HepG2 (cell line): ENCODE measurements around the gene MARS2. TPM values are rescaled to one million over a fixed set of nuclear protein-coding genes. Genes with fewer than 3 reads are reported as not detected.

Experiments
- CAMTA2 ChIP-seq: sonication (generic); formaldehyde crosslinking; IDR thresholded peaks from 2 replicates; pipeline ENCODE4 v1.4.0; 2020; ENCODE audit warnings: mild to moderate bottlenecking, missing genetic modification reagents, borderline replicate concordance
- CEBPG ChIP-seq: IDR thresholded peaks from 2 replicates; pipeline ENCODE4 v1.6.1; 2016
- FLYWCH1 ChIP-seq: sonication (generic); formaldehyde crosslinking; IDR thresholded peaks from 2 replicates; pipeline ENCODE4 v1.8.1; 2023; ENCODE audit warnings: mild to moderate bottlenecking, missing genetic modification reagents
- KDM3A ChIP-seq: IDR thresholded peaks from 2 replicates; pipeline ENCODE4 v1.6.1; 2018; ENCODE audit warnings: low read depth, missing compliant biosample characterization
- MBNL3 ChIP-seq: fragments of 250-450 bp; sonication (Bioruptor Pico); conservative IDR thresholded peaks from 2 replicates; pipeline ENCODE4 v1.8.0; 2022; ENCODE audit warnings: mild to moderate bottlenecking, inconsistent platforms
- MED13 ChIP-seq: sonication (generic); formaldehyde crosslinking; IDR thresholded peaks from 2 replicates; pipeline ENCODE4 v1.5.0; 2020; ENCODE audit warnings: missing genetic modification reagents
- REPIN1 ChIP-seq: sonication (generic); formaldehyde crosslinking; IDR thresholded peaks from 2 replicates; pipeline ENCODE4 v1.8.0; 2022; ENCODE audit warnings: missing genetic modification reagents, low read depth, mild to moderate bottlenecking, borderline replicate concordance
- RORA ChIP-seq: sonication (generic); formaldehyde crosslinking; IDR thresholded peaks from 2 replicates; pipeline ENCODE4 v1.5.0; 2020; ENCODE audit warnings: mild to moderate bottlenecking, missing genetic modification reagents, moderate library complexity
- SETDB1 ChIP-seq: sonication (generic); formaldehyde crosslinking; IDR thresholded peaks from 2 replicates; pipeline ENCODE4 v1.5.1; 2020; ENCODE audit warnings: missing genetic modification reagents, mild to moderate bottlenecking, borderline replicate concordance
- TBX3 ChIP-seq: fragments of 450-650 bp; IDR thresholded peaks from 2 replicates; pipeline ENCODE4 v1.6.1; 2017; ENCODE audit warnings: antibody characterized with exemption, mild to moderate bottlenecking, inconsistent platforms, borderline replicate concordance
- TOPORS ChIP-seq: sonication (generic); formaldehyde crosslinking; IDR thresholded peaks from 2 replicates; pipeline ENCODE4 v1.8.0; 2023; ENCODE audit warnings: mild to moderate bottlenecking, missing genetic modification reagents
- YY1 ChIP-seq: IDR thresholded peaks from 2 replicates; pipeline ENCODE4 v1.6.1; 2011; ENCODE audit warnings: low read length, low read depth, moderate library complexity, mild to moderate bottlenecking; ENCODE audit not compliant: insufficient read depth, insufficient replicate concordance
- ZBTB8A ChIP-seq: sonication (generic); formaldehyde crosslinking; IDR thresholded peaks from 2 replicates; pipeline ENCODE4 v1.4.0; 2020; ENCODE audit warnings: mild to moderate bottlenecking, low read depth, missing genetic modification reagents, borderline replicate concordance
- ZNF101 ChIP-seq: sonication (generic); formaldehyde crosslinking; IDR thresholded peaks from 2 replicates; pipeline ENCODE4 v1.4.0; 2020; ENCODE audit warnings: mild to moderate bottlenecking, low read depth, missing genetic modification reagents, borderline replicate concordance
- ZNF232 ChIP-seq: sonication (generic); formaldehyde crosslinking; IDR thresholded peaks from 2 replicates; pipeline ENCODE4 v1.4.0; 2020; ENCODE audit warnings: missing genetic modification reagents, borderline replicate concordance
- ZNF709 ChIP-seq: sonication (generic); formaldehyde crosslinking; IDR thresholded peaks from 2 replicates; pipeline ENCODE4 v1.5.0; 2020; ENCODE audit warnings: mild to moderate bottlenecking, missing genetic modification reagents
- ZSCAN31 ChIP-seq: sonication (generic); formaldehyde crosslinking; IDR thresholded peaks from 2 replicates; pipeline ENCODE4 v1.5.0; 2020; ENCODE audit warnings: low read depth, mild to moderate bottlenecking, missing genetic modification reagents
- ZZZ3 ChIP-seq: sonication (generic); formaldehyde crosslinking; IDR thresholded peaks from 2 replicates; pipeline ENCODE4 v1.4.0; 2020; ENCODE audit warnings: missing genetic modification reagents, mild to moderate bottlenecking, borderline replicate concordance
- polyA plus RNA-seq, 8 experiments: library from polyadenylated mRNA; depleted of rRNA in 3 of 8; stranded (reverse) in 7 of 8; unstranded in 1 of 8; fragments of >200 nt; fragmentation: Illumina TruSeq in 4 of 8; extraction: Trizol in 4 of 8; gene quantifications; 2 replicates each; pipeline versions ENCODE4 v1.2.1 to v1.2.3, GENCODE V29; 2011 to 2016; ENCODE audit warnings: low read depth in 4 of 8, missing spikeins in 1 of 8, mixed read lengths in 1 of 8; ENCODE audit not compliant: insufficient read depth in 1 of 8
- total RNA-seq, 5 experiments: library from RNA; depleted of rRNA; stranded (reverse); fragments of >200 nt; fragmentation: Illumina TruSeq; extraction: Trizol; gene quantifications; 2 replicates each; pipeline ENCODE4 v1.2.3, GENCODE V29; 2016; ENCODE audit warnings: low read depth in 1 of 5
- TF ChIP-seq, protein P1 (sequence below), 2 experiments: sonication (generic) in 1 of 2; formaldehyde crosslinking in 1 of 2; IDR thresholded peaks; 2 replicates each; pipeline versions ENCODE4 v1.4.0 to v1.6.1; 2016 to 2020; ENCODE audit warnings: borderline replicate concordance in 1 of 2, low read depth in 1 of 2, mild to moderate bottlenecking in 1 of 2, missing genetic modification reagents in 1 of 2
- TF ChIP-seq, protein P2 (sequence below): IDR thresholded peaks from 2 replicates; pipeline ENCODE4 v1.6.1; 2016
- TF ChIP-seq, protein P3 (sequence below): sonication (generic); formaldehyde crosslinking; IDR thresholded peaks from 2 replicates; pipeline ENCODE4 v1.4.0; 2020; ENCODE audit warnings: mild to moderate bottlenecking, low read depth, missing genetic modification reagents

Gene MARS2
- total and polyA plus RNA-seq, 2 of the 13 experiments (the other 11 are each of a cell fraction or from before 2014, with no cell fraction given) = 6.9 to 16.2 TPM

DNA sequence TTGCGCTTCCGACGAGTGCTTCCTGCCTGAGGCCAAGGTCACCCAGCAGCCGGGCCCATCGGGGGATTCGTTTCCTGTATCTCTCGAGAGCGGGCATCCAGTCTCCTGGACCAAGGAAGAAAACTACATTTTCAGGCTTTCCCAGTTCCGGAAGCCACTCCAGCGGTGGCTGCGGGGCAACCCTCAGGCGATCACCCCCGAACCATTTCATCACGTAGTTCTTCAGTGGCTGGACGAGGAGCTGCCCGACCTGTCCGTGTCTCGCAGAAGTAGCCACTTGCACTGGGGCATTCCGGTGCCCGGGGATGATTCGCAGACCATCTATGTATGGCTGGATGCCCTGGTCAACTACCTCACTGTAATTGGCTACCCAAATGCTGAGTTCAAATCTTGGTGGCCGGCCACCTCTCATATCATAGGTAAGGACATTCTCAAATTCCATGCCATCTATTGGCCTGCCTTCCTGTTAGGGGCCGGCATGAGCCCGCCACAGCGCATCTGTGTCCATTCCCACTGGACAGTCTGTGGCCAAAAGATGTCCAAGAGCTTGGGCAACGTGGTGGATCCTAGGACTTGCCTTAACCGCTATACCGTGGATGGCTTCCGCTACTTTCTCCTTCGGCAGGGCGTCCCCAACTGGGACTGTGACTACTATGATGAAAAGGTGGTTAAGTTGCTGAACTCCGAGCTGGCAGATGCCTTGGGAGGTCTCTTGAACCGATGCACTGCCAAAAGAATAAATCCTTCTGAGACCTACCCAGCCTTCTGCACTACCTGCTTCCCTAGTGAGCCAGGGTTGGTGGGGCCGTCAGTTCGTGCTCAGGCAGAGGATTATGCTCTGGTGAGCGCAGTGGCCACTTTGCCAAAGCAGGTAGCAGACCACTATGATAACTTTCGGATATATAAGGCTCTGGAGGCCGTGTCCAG is 1.0 kb downstream of the MARS2 start (continued):
- TF ChIP-seq REPIN1 (CRISPR knock-in tag) (peak; percentile 35; the same call in 1 of the 2 replicates), SETDB1 (CRISPR knock-in tag) (no peak), MED13 (no peak), ZBTB8A (CRISPR knock-in tag) (no peak), ZNF709 (CRISPR knock-in tag) (0 out of 2 replicates have a peak, but pooled peaks have one; percentile 67), FLYWCH1 (CRISPR knock-in tag) (no peak), ZNF232 (no peak), ZSCAN31 (CRISPR knock-in tag) (no peak), RORA (CRISPR knock-in tag) (no peak), CAMTA2 (CRISPR knock-in tag) (0 out of 2 replicates have a peak, but pooled peaks have one; percentile 9), YY1 (no peak), CEBPG (no peak), ZZZ3 (CRISPR knock-in tag) (no peak), TBX3 (no peak), TOPORS (CRISPR knock-in tag) (no peak; the same call in 1 of the 2 replicates), KDM3A (CRISPR knock-in tag) (no peak), ZNF101 (CRISPR knock-in tag) (no peak), MBNL3 (no peak)
- TF ChIP-seq, protein P1, sequence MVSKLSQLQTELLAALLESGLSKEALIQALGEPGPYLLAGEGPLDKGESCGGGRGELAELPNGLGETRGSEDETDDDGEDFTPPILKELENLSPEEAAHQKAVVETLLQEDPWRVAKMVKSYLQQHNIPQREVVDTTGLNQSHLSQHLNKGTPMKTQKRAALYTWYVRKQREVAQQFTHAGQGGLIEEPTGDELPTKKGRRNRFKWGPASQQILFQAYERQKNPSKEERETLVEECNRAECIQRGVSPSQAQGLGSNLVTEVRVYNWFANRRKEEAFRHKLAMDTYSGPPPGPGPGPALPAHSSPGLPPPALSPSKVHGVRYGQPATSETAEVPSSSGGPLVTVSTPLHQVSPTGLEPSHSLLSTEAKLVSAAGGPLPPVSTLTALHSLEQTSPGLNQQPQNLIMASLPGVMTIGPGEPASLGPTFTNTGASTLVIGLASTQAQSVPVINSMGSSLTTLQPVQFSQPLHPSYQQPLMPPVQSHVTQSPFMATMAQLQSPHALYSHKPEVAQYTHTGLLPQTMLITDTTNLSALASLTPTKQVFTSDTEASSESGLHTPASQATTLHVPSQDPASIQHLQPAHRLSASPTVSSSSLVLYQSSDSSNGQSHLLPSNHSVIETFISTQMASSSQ (IDR thresholded peaks at IDR 0.05; ENCODE audit: low read depth) = no peak
- TF ChIP-seq, protein P1 (CRISPR knock-in tag; IDR thresholded peaks at IDR 0.05; ENCODE audit: borderline replicate concordance) = no peak
- TF ChIP-seq, protein P2, sequence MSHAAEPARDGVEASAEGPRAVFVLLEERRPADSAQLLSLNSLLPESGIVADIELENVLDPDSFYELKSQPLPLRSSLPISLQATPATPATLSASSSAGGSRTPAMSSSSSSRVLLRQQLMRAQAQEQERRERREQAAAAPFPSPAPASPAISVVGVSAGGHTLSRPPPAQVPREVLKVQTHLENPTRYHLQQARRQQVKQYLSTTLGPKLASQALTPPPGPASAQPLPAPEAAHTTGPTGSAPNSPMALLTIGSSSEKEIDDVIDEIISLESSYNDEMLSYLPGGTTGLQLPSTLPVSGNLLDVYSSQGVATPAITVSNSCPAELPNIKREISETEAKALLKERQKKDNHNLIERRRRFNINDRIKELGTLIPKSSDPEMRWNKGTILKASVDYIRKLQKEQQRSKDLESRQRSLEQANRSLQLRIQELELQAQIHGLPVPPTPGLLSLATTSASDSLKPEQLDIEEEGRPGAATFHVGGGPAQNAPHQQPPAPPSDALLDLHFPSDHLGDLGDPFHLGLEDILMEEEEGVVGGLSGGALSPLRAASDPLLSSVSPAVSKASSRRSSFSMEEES (CRISPR knock-in tag) = no peak
- TF ChIP-seq, protein P3, sequence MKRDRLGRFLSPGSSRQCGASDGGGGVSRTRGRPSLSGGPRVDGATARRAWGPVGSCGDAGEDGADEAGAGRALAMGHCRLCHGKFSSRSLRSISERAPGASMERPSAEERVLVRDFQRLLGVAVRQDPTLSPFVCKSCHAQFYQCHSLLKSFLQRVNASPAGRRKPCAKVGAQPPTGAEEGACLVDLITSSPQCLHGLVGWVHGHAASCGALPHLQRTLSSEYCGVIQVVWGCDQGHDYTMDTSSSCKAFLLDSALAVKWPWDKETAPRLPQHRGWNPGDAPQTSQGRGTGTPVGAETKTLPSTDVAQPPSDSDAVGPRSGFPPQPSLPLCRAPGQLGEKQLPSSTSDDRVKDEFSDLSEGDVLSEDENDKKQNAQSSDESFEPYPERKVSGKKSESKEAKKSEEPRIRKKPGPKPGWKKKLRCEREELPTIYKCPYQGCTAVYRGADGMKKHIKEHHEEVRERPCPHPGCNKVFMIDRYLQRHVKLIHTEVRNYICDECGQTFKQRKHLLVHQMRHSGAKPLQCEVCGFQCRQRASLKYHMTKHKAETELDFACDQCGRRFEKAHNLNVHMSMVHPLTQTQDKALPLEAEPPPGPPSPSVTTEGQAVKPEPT = no peak
